Activated CD8-positive, alpha-beta T cell treated with anti-CD3 and anti-CD28 coated beads, Interleukin-2, amount 10 ng/mL, durations not matched to agents 7 days and 5 days (primary cell): ENCODE results near the gene OR2T11. TPM values are rescaled to one million over a fixed set of nuclear protein-coding genes. Genes with fewer than 3 reads are reported as not detected.
"Not testable (repeated sequence)": the region's sequence is repeated elsewhere in the genome, so short reads cannot be mapped to it uniquely, and the experiment has no call there.

Experiments
- ATAC-seq: fragments of 150-1000 bp; cut with Tn5 transposase; one replicate; pipeline ENCODE4 v1.10.0; 2021; ENCODE audit warnings: moderate library complexity
- CTCF ChIA-PET: fragments of 350-600 bp; sonication (Branson Sonifier 250); formaldehyde crosslinking; loops from one replicate; lab custom pipeline; 2021; ENCODE audit warnings: antibody characterized with exemption; lab: Charles Lee
- POLR2A ChIA-PET: fragments of 350-600 bp; sonication (Branson Sonifier 250); formaldehyde crosslinking; loops from one replicate; lab custom pipeline; 2021; ENCODE audit warnings: antibody characterized with exemption; lab: Charles Lee
- DNase-seq: peaks from one replicate; pipeline ENCODE4 v3.0.0-alpha.2; 2020
- H3K27ac Mint-ChIP-seq: one replicate; pipeline ENCODE4 v1.8.0; 2021; ENCODE audit warnings: mild to moderate bottlenecking, mixed read lengths
- H3K27me3 Mint-ChIP-seq: one replicate; pipeline ENCODE4 v1.8.0; 2021; ENCODE audit warnings: low read depth, mixed read lengths
- H3K36me3 Mint-ChIP-seq: one replicate; pipeline ENCODE4 v1.8.0; 2021; ENCODE audit warnings: low read depth, mixed read lengths
- H3K4me1 Mint-ChIP-seq: one replicate; pipeline ENCODE4 v1.8.0; 2021; ENCODE audit warnings: low read depth, mixed read lengths
- H3K4me3 Mint-ChIP-seq: one replicate; pipeline ENCODE4 v1.8.0; 2021; ENCODE audit warnings: mild to moderate bottlenecking, mixed read lengths
- H3K9me3 Mint-ChIP-seq: one replicate; pipeline ENCODE4 v1.8.0; 2022; ENCODE audit warnings: mixed read lengths; ENCODE audit not compliant: insufficient read depth
- total RNA-seq, 2 experiments: library from RNA; stranded (reverse); gene quantifications; one replicate each; pipeline ENCODE4 v1.2.3, GENCODE V29; 2021

OR2T11 gene
- total RNA-seq, 2 experiments from 2014 or later, result not detected

DNA sequence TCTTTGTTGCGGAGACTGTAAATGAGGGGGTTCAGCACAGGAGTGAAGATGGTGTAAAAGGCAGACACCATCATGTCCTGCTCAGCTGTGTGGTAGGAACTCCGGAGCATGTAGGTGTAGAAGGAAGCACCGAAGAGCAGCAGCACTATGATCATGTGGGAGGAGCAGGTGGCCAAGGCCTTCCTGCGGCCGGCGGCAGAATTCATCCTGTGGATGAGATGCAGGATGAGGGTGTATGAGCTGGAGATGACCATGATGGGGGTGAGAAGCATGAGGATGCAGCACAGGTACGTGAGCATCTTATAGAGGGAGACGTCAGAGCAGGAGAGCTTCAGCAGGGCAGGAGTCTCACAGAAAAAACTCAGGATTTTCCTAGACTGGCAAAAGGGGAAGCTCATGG, 61.0 kb downstream of the OR2T11 start:
- CTCF ChIA-PET, DNase-seq, H3K27me3 Mint-ChIP-seq, POLR2A ChIA-PET, H3K36me3 Mint-ChIP-seq, ATAC-seq, H3K27ac Mint-ChIP-seq, H3K9me3 Mint-ChIP-seq, H3K4me1 Mint-ChIP-seq, H3K4me3 Mint-ChIP-seq: not testable (repeated sequence)

Other genes with a start within 250 kb of the OR2T11 start
- not detected for gene OR2T1, start 232.0 kb downstream of the OR2T11 start, total RNA-seq
- gene OR2T2, start 189.5 kb downstream of the OR2T11 start, total RNA-seq, result not detected
- not detected for gene OR2T3, start 161.7 kb downstream of the OR2T11 start, total RNA-seq
- not detected for gene OR2T5, start 146.5 kb downstream of the OR2T11 start, total RNA-seq
- gene OR2G6, start 127.0 kb downstream of the OR2T11 start, total RNA-seq, result not detected
- gene OR2T29, start 72.3 kb downstream of the OR2T11 start, total RNA-seq, result not detected
- not detected for gene OR2T34, start 60.3 kb downstream of the OR2T11 start, total RNA-seq
- not detected for gene OR2T10, start 37.4 kb downstream of the OR2T11 start, total RNA-seq
- not detected for gene OR2T35, start 10.2 kb upstream of the OR2T11 start, total RNA-seq
- gene OR2T27, start 20.4 kb upstream of the OR2T11 start, total RNA-seq, result not detected
- not detected for gene OR14I1, start 67.7 kb upstream of the OR2T11 start, total RNA-seq
- gene LYPD8, start 120.7 kb upstream of the OR2T11 start, total RNA-seq, result not detected
- gene SH3BP5L, start 190.8 kb upstream of the OR2T11 start, total RNA-seq, result 10 to 100 TPM; 28.9 to 31.4 TPM
- gene ZNF672, start 203.1 kb upstream of the OR2T11 start, total RNA-seq, result 10 to 100 TPM; 48.4 to 54.5 TPM
- gene ZNF692, start 224.0 kb upstream of the OR2T11 start, total RNA-seq, result 10 to 100 TPM; 52.7 to 66.8 TPM